Loucy (cell line): Measurements from ENCODE around the gene ZNF362.

Source experiments
- CTCF ChIP-seq: fragments of 200-600 bp; sonication (generic); conservative IDR thresholded peaks from 2 replicates; pipeline ENCODE4 v1.5.1; 2014; ENCODE audit warnings: mild to moderate bottlenecking, antibody characterized with exemption, low read length
- EZH2phosphoT487 ChIP-seq: fragments of 200-600 bp; IDR thresholded peaks from 2 replicates; pipeline ENCODE4 v1.6.1; 2018; ENCODE audit warnings: antibody characterized with exemption, mild to moderate bottlenecking, moderate library complexity, borderline replicate concordance

- TF ChIP-seq CTCF = no peak
- TF ChIP-seq EZH2phosphoT487 = no peak
Measured at GRCh38 chr1:33273406-33273805, 17.1 kb downstream of the ZNF362 start.
